ENCODE results near the gene COL4A4.

DNA sequence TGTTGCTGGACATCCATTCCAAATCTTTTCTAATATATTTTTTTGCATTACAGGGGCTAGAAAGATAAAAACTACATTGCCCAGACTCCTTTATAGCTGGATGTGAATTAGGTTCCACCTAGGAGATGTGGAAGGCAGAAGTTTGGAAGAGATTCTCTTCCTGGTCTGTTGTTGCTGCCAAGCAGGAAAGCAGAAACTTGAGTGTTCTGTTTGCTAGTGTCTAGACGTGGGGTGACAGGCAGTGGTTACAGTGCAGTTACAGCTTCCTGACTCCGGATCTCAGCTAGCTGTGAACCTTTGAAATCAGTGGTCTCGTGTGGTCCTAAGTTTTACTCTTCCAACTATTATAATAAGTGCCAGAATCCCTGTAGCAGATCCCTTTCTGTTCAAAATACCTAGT, 46.2 kb downstream of the COL4A4 start:
- TF ChIP-seq, protein P1, sequence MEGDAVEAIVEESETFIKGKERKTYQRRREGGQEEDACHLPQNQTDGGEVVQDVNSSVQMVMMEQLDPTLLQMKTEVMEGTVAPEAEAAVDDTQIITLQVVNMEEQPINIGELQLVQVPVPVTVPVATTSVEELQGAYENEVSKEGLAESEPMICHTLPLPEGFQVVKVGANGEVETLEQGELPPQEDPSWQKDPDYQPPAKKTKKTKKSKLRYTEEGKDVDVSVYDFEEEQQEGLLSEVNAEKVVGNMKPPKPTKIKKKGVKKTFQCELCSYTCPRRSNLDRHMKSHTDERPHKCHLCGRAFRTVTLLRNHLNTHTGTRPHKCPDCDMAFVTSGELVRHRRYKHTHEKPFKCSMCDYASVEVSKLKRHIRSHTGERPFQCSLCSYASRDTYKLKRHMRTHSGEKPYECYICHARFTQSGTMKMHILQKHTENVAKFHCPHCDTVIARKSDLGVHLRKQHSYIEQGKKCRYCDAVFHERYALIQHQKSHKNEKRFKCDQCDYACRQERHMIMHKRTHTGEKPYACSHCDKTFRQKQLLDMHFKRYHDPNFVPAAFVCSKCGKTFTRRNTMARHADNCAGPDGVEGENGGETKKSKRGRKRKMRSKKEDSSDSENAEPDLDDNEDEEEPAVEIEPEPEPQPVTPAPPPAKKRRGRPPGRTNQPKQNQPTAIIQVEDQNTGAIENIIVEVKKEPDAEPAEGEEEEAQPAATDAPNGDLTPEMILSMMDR (conservative IDR thresholded peaks at IDR 0.05; ENCODE audit: low read depth, low read length): no peak
- TF ChIP-seq EZH2 (IDR thresholded peaks at IDR 0.05; ENCODE audit: low read length, unreplicated experiment) (no peak), EZH2phosphoT487 (IDR thresholded peaks at IDR 0.05; ENCODE audit: borderline replicate concordance, low read length) (no peak)

Measured in PC-3 (cell line).